ENCODE data around the gene SBNO2.
A peak's percentile ranks its signal among the peaks of the same experiment; 100 is the strongest.

SBNO2 gene

DNA sequence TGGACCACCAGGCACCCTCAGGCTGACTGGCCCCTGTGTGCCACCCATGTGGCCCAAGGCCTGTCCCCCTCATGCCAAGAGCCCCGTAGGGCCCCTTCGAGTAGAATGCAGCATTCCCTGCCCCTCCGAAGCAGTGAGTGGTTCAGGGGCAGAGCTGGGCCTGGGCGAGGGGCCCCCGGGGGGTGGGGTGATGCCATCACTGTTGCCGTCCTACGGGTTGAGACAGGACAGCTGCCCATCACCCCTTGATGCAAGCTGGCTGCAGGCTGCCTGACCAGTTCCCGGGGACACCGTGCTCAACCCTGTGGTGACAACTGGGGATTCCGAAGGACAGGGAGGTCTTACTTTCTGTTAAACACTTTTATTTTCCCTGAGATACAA is 4.7 kb downstream of the SBNO2 start:
- H3K27ac ChIP-seq, result no peak overlapping the region
- no peaks in the 10 kb centered on the region for H4K20me1 ChIP-seq (ENCODE audit: insufficient read depth)
- peaks cover 46% of the 10 kb centered on the region for H3K79me2 ChIP-seq (ENCODE audit: insufficient read depth, low read depth)
- no peaks in the 10 kb centered on the region for H3K36me3 ChIP-seq (ENCODE audit: insufficient read depth)
- H3K9ac ChIP-seq, result no peak overlapping the region
- TF ChIP-seq, protein P1, sequence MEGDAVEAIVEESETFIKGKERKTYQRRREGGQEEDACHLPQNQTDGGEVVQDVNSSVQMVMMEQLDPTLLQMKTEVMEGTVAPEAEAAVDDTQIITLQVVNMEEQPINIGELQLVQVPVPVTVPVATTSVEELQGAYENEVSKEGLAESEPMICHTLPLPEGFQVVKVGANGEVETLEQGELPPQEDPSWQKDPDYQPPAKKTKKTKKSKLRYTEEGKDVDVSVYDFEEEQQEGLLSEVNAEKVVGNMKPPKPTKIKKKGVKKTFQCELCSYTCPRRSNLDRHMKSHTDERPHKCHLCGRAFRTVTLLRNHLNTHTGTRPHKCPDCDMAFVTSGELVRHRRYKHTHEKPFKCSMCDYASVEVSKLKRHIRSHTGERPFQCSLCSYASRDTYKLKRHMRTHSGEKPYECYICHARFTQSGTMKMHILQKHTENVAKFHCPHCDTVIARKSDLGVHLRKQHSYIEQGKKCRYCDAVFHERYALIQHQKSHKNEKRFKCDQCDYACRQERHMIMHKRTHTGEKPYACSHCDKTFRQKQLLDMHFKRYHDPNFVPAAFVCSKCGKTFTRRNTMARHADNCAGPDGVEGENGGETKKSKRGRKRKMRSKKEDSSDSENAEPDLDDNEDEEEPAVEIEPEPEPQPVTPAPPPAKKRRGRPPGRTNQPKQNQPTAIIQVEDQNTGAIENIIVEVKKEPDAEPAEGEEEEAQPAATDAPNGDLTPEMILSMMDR (conservative IDR thresholded peaks at IDR 0.05; ENCODE audit: low read depth, low read length), result no peak
- H3K4me1 ChIP-seq (ENCODE audit: low read depth, poor library complexity, severe bottlenecking), result peaks cover 23% of the 10 kb centered on the region
- H3K4me2 ChIP-seq, result no peak overlapping the region; the same call in 1 of the 2 replicates
- H3K27me3 ChIP-seq (ENCODE audit: insufficient read depth, low read depth), result no peaks in the 10 kb centered on the region
- no peak overlapping the region for H3K4me3 ChIP-seq (IDR thresholded peaks at IDR 0.05; ENCODE audit: insufficient read depth, low read depth, low read length)
- H2AFZ ChIP-seq (ENCODE audit: low read depth), result no peak overlapping the region

GRCh38 chr19:1168572-1169410 is 5.3 kb downstream of the SBNO2 start:
- Histone ChIP-seq H3K4me2 (peak overlapping the region; percentile 33; the same call in 1 of the 2 replicates), H3K36me3 (ENCODE audit: insufficient read depth) (no peaks in the 10 kb centered on the region), H3K27me3 (ENCODE audit: insufficient read depth, low read depth) (no peaks in the 10 kb centered on the region), H4K20me1 (ENCODE audit: insufficient read depth) (no peaks in the 10 kb centered on the region), H3K27ac (no peak overlapping the region), H3K4me3 (IDR thresholded peaks at IDR 0.05; ENCODE audit: insufficient read depth, low read depth, low read length) (no peak overlapping the region), H3K79me2 (ENCODE audit: insufficient read depth, low read depth) (peaks cover 46% of the 10 kb centered on the region), H3K4me1 (ENCODE audit: low read depth, poor library complexity, severe bottlenecking) (peaks cover 21% of the 10 kb centered on the region), H2AFZ (ENCODE audit: low read depth) (no peak overlapping the region), H3K9ac (no peak overlapping the region)
- TF ChIP-seq, protein P1 (conservative IDR thresholded peaks at IDR 0.05; ENCODE audit: low read depth, low read length), result no peak

- Histone ChIP-seq H3K79me2 (ENCODE audit: insufficient read depth, low read depth) (peaks cover 39% of the 10 kb centered on the region), H3K9ac (no peak overlapping the region), H3K36me3 (ENCODE audit: insufficient read depth) (no peaks in the 10 kb centered on the region), H3K27ac (no peak overlapping the region), H3K4me2 (peak overlapping the region; percentile 33; the same call in 1 of the 2 replicates), H3K4me3 (IDR thresholded peaks at IDR 0.05; ENCODE audit: insufficient read depth, low read depth, low read length) (no peak overlapping the region), H3K4me1 (ENCODE audit: low read depth, poor library complexity, severe bottlenecking) (peaks cover 21% of the 10 kb centered on the region), H2AFZ (ENCODE audit: low read depth) (no peak overlapping the region), H3K27me3 (ENCODE audit: insufficient read depth, low read depth) (no peaks in the 10 kb centered on the region), H4K20me1 (ENCODE audit: insufficient read depth) (no peaks in the 10 kb centered on the region)
- TF ChIP-seq, protein P1 (conservative IDR thresholded peaks at IDR 0.05; ENCODE audit: low read depth, low read length), result no peak
These were observed 6.1 kb downstream of the SBNO2 start for GRCh38 chr19:1167687-1168571.

GRCh38 chr19:1166872-1167573 is 7.0 kb downstream of the SBNO2 start:
- Histone ChIP-seq H3K27me3 (ENCODE audit: insufficient read depth, low read depth) (no peaks in the 10 kb centered on the region), H3K4me2 (no peak overlapping the region), H3K4me3 (IDR thresholded peaks at IDR 0.05; ENCODE audit: insufficient read depth, low read depth, low read length) (no peak overlapping the region), H3K4me1 (ENCODE audit: low read depth, poor library complexity, severe bottlenecking) (peaks cover 21% of the 10 kb centered on the region), H4K20me1 (ENCODE audit: insufficient read depth) (no peaks in the 10 kb centered on the region), H3K27ac (no peak overlapping the region), H3K79me2 (ENCODE audit: insufficient read depth, low read depth) (peaks cover 33% of the 10 kb centered on the region), H3K36me3 (ENCODE audit: insufficient read depth) (no peaks in the 10 kb centered on the region), H2AFZ (ENCODE audit: low read depth) (no peak overlapping the region), H3K9ac (no peak overlapping the region)
- TF ChIP-seq, protein P1 (conservative IDR thresholded peaks at IDR 0.05; ENCODE audit: low read depth, low read length), result no peak

Measured in KMS-11 (cell line).